CD4-positive, alpha-beta T cell treated with Interleukin-17A for 4 hours (primary cell): ENCODE results near the gene NR4A1.

Source experiments
- DNase-seq: peaks from one replicate; pipeline ENCODE4 v3.0.0-alpha.2; 2020; ENCODE audit warnings: mixed read lengths

The NR4A1 gene

GRCh38 chr12:52060498-52061177 lies 9.4 kb downstream of the NR4A1 start:
- DNase-seq = no peak

DNA sequence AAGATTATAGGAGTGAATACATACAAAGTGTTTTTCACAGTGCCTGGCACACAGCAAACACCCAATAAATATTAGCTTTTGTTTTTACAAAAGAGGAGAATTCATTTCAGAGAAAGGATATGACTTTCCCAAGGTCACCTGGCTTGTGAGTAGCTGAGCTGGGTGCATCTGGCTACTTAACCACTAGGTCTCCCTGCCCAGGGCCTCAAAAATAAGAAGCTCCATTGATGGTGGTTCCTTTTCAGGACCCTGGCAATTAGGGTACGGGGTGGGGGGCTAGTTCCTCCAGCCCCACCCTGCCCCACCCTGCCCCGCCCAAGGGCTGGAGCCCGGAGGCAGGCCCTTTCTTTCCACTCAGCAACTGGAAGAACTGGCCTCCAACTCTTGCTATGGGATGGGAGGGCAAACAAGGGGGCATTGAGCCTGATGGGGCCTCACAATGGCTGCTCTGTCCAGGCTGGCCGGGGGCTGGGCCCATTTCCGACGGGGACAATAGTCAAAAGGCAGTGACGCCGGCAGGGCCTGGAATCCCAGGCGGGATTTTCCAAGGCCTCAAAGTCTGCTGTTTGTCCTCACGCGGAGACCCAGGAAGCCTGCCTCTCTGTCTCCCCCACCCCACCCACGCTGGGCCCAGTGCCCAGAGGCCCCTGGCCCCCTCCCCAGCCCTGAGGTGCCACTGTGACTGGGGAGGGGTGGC lies 10.4 kb downstream of the NR4A1 start:
- DNase-seq = no peak

GRCh38 chr12:52062167-52063081 lies 11.2 kb downstream of the NR4A1 start:
- DNase-seq = no peak

- no peak for DNase-seq
These were observed 12.1 kb downstream of the NR4A1 start for GRCh38 chr12:52063082-52063924.

DNA sequence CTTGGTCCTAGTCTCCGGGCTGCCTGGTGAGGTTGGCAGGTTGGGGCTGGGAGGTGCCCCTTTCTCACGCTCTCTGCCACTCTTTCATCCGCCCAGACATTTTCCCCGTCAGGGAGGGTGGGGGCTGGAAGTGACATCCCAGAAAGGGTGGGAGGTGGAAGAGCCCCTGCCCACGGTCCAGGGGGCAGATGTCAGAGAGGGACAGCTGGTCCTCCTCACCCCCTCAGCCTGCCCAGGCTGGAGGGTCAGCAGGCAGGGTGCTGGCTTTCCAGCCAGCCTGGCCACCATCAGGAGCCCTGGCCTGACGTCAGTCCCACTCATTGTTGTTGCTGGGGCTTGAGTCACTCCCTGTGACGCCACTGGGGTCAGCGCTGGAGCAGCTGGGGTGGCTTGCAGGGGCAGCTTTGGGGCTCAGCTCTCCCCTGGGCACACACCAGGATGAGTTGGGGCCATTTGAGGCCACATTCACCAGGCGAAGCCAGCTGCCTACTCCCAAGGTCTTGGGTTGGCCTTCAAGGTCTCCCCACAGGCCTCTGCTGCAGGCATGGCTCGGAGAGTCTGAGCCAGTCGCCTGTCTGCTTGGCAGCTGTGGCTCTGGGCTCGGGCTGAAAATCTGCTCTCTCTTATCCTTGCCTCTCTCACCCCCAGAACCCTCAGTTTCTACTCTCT lies 12.9 kb downstream of the NR4A1 start:
- no peak for DNase-seq

DNA sequence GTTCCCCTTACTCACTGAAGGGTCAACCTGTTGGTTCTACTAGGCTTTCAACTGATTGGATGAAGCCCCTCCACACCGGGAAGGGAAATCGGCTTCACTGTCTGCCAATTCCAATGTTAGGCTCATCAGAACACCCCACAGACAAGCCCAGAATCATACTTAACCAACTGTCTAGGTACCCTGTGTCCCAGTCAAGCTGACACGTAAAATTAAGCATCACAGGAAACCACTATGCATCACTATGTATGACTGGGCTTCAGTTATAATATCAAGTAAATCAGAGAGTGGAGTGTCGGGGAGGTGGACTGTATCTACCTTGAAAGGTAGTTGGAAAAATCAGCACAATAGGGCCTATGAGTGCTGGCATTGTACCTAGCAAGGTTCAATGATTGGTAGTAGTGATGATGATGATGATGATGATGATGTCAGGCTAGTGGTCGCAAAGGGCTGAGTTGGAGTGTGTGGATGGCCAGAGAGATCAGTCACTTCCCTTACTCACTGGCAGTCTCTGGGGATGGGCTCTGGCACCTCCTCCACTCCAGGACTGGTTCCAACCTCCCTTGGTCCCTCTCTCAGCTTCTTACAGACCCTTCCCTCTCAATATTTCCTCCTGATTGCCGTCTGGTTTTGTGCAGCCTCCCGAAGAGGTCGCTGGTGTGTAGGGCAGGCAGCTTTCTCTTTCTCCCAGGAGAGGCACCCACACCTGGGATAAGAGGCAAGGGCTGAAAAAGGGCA lies 15.3 kb downstream of the NR4A1 start:
- no peak for DNase-seq

DNA sequence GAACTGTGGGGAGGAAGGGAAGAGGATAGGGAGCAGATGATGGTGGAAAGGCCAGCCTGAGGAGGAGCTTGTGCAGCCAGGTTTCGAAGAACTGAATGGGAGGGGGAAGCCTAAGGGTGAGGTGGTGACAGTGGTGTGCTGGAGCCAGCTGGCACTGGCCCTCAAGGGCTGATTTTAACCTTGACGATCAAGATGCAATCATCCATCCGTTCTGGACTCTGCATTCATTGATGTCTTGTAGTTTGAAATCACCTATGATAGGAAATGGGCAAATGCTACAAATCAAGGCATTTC lies 15.8 kb downstream of the NR4A1 start:
- no peak for DNase-seq

DNA sequence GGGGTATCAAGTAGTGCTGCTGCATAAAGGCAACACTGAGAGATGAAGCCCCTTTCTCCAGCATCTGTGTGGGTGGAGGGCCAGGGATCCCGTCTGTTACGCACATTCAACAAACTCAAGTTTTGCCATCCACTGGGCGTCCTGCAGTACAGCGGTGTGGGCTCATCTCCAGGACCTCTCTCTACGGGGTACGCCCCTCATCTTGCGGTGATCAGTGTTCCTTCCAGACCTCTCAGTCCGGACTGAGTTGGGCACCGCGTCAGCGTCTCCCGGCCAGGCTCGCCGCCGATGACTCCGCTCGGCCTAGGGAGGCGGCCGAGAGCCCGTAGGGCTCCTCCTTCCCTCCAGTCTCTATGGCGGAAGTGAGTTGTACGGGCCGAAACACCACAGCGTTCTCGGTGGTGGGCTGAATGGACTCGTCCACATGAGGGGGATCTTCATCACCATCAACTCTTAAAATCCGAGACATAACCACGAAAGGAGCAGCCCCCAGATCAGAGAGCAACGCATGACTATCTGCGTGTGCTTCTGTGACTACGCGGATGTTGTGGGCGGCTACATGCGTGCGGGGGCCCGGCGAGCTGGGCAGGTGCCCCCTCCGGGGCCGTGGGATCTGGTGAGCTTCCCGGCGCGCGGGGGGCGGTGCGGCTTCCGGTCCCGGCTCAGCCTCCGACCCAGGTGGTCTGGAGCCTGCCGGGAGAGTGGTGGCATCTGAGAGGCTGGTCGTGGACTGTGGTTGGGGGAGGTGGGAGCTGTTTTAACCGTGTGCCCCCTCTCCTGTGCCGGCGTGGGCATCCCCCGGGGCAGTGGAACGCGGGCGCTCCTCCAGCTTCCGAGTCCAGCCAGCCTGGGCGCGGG lies 18.3 kb downstream of the NR4A1 start, which contains the start of gene ATG101:
ATG101 (plus strand) TSS at position 652 of the 858 bp plus-strand sequence. CDS start 3,673 bp downstream, outside the sequence.
- peak; percentile 87 for DNase-seq

DNA sequence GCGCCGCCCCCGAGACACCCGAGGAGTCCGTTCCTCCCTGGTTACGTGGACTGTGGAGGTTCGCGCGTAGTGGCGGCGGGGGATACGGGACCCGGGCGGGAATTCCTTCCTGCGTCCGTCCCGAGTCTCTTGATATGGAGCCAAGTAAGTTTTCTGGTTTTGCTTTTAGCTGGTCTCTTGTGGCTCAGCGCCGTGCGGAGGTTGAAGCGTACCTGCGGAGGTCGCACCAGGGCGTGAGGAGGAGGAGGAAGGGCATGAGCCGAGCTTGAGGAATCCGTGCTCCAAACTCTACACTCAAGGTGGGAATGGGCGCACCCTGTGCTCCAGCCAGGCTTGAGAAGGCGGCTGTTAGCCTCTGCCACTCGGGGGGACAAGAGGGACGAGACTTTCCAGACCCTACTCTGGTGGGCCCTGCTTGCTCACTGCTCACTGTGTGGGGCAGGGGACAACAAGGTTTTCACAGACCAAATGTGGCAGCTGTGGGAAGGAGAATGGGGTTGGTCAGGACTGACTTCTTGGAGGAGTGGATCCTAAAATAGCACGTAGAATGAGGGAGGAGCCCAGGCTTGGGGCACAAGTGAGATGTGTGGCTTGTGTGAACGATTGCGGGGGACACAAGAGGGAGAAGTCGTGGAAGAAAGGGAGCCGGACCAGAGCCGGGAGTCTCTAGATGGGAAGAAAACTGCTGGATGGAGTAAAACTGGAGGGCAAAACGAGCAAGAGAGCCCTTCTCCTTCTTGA lies 19.1 kb downstream of the NR4A1 start:
- no peak for DNase-seq

DNA sequence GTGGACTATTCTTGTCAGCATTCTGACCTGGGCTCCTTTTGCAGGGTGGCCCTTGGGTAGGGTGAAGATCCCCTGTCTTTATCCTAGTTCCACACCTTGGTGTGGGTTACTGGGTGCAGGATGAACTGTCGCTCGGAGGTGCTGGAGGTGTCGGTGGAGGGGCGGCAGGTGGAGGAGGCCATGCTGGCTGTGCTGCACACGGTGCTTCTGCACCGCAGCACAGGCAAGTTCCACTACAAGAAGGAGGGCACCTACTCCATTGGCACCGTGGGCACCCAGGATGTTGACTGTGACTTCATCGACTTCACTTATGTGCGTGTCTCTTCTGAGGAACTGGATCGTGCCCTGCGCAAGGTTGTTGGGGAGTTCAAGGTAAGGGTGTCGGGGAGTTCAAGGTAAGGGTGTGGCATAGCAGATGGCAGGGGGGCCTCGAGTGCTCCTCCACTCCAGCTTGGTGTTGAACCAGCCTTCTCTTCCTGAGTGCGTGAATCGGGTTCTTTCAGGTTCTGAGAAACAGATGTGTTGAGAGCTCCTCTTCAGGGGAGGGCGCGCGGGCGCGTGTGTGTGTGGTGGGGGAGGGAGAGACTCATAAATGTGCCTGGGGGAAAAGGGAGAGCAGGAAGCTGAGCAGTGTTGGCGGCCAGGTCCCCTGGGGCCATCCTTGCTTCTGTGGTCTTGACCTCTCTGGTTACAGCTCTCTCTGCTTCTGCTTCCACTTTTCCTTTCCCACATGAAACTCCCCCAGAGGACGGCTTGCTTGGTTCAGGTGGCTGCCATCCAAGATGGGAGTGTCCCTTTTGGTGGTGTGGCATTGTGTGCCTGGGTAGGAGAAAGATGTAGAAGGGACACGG lies 22.5 kb downstream of the NR4A1 start:
- DNase-seq = no peak

DNA sequence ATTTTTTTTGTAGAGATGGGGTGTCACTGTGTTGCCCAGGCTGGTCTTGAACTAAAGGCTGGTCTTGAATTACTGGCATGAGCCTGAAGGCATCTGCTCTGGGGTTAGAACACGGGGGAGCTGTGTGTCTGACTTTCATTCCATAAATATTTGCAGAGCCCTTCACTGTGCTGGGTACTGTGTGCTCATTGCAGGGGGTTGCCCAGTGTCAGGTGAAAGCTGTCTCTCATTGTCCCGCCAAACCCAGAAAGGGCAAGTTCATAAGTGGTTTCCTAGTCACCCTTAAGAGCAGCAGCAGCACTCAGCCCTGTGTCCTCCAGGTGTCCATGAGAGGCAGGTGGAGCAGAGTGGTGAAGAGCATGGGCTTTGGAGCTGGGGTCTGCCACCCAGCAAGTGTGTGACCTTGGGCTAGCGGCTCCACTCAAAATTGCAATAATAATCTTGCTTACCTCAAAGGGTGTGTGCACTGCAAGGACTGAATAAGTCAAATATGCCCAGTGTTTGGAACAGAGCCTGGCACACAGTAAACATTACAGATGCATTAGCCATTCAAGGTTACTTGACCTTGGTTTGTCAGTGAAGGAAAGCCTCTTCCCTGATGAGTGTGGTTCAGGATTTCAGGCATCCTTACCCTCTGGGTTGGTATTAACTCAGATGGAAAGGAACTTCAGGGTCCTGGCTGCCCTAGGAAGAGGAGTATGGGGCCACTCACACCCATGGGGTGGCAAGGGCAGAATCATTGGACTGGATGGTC lies 23.9 kb downstream of the NR4A1 start:
- no peak for DNase-seq

- DNase-seq = no peak
These were observed 25.6 kb downstream of the NR4A1 start for GRCh38 chr12:52076811-52077210.

DNA sequence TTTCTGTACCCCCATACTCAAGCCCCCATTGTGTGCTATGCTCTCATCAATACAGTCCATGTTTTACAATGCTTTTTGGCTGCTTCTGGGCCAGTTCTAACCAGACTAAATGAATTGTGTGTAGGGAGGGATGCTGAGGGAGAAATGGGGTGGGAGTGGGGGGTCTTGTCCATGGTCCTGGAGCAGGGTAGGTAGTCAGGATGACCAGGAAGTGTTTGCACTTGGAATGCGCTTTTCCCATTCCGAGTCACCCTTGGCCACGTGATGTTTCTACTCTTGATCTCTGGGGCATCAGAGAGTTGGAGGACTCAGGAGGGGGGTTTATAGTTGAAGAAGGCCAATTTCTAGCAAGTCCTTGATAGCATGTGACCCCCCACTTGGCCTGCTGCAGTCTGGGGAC lies 27.0 kb downstream of the NR4A1 start:
- DNase-seq = no peak

DNA sequence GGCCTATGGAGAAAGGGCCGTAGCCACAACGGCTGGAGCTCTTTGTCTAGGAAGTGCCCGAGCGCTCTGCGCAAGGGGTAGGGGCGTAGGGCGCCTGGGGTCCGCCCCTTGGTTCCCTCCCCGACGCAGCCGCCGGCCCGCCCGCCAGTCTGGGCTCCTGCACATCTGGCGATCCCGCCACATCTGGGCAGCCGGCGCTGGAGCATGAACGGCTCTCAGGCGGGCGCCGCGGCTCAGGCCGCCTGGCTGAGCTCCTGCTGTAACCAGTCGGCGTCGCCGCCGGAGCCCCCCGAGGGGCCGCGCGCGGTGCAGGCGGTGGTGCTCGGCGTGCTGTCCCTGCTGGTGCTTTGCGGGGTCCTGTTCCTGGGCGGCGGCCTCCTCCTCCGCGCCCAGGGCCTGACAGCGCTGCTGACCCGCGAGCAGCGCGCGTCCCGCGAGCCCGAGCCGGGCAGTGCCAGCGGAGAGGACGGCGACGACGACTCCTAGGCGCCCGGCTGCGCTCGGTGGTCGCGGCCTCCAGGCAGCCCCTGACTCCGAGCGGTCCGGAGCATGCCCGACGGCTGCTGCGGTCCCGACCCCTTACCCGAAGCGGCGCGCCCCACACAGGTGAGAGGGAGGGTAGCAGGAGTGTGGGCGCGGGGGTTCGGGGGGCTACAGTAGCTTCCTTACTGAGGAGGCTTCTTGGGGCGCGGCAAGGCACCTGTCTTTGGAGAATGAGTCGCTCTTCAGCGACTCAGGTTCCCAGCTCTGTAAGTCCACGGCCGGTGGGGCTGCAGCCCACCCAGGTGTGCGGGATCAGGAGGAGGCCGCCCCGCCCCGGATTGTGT lies 28.5 kb downstream of the NR4A1 start, which contains the start of gene SMIM41:
SMIM41 (plus strand) TSS at position 129 of the 827 bp plus-strand sequence; CDS start at position 205, 76 bp downstream.
- no peak for DNase-seq

GRCh38 chr12:52080403-52081251 lies 29.4 kb downstream of the NR4A1 start:
- DNase-seq = no peak

GRCh38 chr12:52081263-52081733 lies 30.1 kb downstream of the NR4A1 start:
- DNase-seq = peak; percentile 15
